ENCODE measurements around the gene HCK.

Gene HCK

GRCh38 chr20:32132911-32133549, 81.0 kb downstream of the HCK start:
- peaks cover 0 to 24% (median 2%) of the 10 kb centered on the region in 10 experiments; a peak in 7 of 20 replicates for H3K4me1 ChIP-seq
- H3K27me3 ChIP-seq: no peaks in the 10 kb centered on the region
- H4K20me1 ChIP-seq: peaks cover 57 to 99% (median 92%) of the 10 kb centered on the region in 11 experiments; a peak in 21 of 22 replicates
- H3K9ac ChIP-seq: no peak overlapping the region
- H3K36me3 ChIP-seq: peaks cover 70 to 99% (median 89%) of the 10 kb centered on the region in 11 experiments
- H3K27ac ChIP-seq: no peak overlapping the region
- no peak overlapping the region for H3K4me2 ChIP-seq
- TF ChIP-seq Cebpa-rat (IDR thresholded peaks at IDR 0.05): no peak
- no peaks in the 10 kb centered on the region for H3K9me3 ChIP-seq (replicated peaks in 1 of 11)
- no peak overlapping the region for H3K4me3 ChIP-seq

GRCh38 chr20:32134026-32134425, 82.0 kb downstream of the HCK start:
- peaks cover 0 to 22% (median 8%) of the 10 kb centered on the region in 10 experiments; a peak in 17 of 20 replicates for H3K4me1 ChIP-seq
- peaks cover 76 to 100% (median 91%) of the 10 kb centered on the region in 11 experiments for H3K36me3 ChIP-seq
- no peak for TF ChIP-seq Cebpa-rat (IDR thresholded peaks at IDR 0.05)

GRCh38 chr20:32135983-32136515, 84.0 kb downstream of the HCK start:
- Histone ChIP-seq H3K9ac (no peak overlapping the region), H4K20me1 (peaks cover 58 to 99% (median 90%) of the 10 kb centered on the region in 11 experiments), H3K27ac (no peak overlapping the region), H3K9me3 (replicated peaks in 1 of 11) (no peaks in the 10 kb centered on the region), H3K27me3 (no peaks in the 10 kb centered on the region), H3K4me1 (peaks cover 0 to 25% (median 16%) of the 10 kb centered on the region in 10 experiments; a peak in 14 of 20 replicates), H3K4me3 (no peak overlapping the region), H3K4me2 (no peak overlapping the region), H3K36me3 (peaks cover 89 to 100% (median 96%) of the 10 kb centered on the region in 11 experiments)
- TF ChIP-seq Cebpa-rat (IDR thresholded peaks at IDR 0.05): no peak

More at GRCh38 chr20:32134026-32134425, 82.0 kb downstream of the HCK start:
- Histone ChIP-seq H4K20me1 (peaks cover 59 to 99% (median 92%) of the 10 kb centered on the region in 11 experiments), H3K9me3 (replicated peaks in 1 of 11) (no peaks in the 10 kb centered on the region), H3K9ac (no peak overlapping the region), H3K4me3 (no peak overlapping the region), H3K27ac (no peak overlapping the region), H3K4me2 (no peak overlapping the region), H3K27me3 (no peaks in the 10 kb centered on the region)

- H3K27me3 ChIP-seq: no peaks in the 10 kb centered on the region
- H3K4me1 ChIP-seq: peaks cover 0 to 25% (median 16%) of the 10 kb centered on the region in 10 experiments; a peak in 14 of 20 replicates
- no peak overlapping the region for H3K4me3 ChIP-seq
- H3K4me2 ChIP-seq: peak overlapping the region in 5 of 11 experiments; percentile 4 to 18 (median 12); a peak in 1 of 22 replicates
- H3K9ac ChIP-seq: no peak overlapping the region
- H3K27ac ChIP-seq: no peak overlapping the region
- H3K36me3 ChIP-seq: peaks cover 93 to 100% (median 98%) of the 10 kb centered on the region in 11 experiments
- no peak for TF ChIP-seq Cebpa-rat (IDR thresholded peaks at IDR 0.05)
- H3K9me3 ChIP-seq (replicated peaks in 1 of 11): no peaks in the 10 kb centered on the region
- peaks cover 31 to 88% (median 69%) of the 10 kb centered on the region in 11 experiments; a peak in 21 of 22 replicates for H4K20me1 ChIP-seq
Measured at GRCh38 chr20:32138921-32139320, 86.9 kb downstream of the HCK start.

- Histone ChIP-seq H3K4me3 (no peak overlapping the region), H3K27ac (no peak overlapping the region), H3K36me3 (peaks cover 99 to 100% (median 99%) of the 10 kb centered on the region in 11 experiments), H3K9ac (no peak overlapping the region), H3K4me1 (peaks cover 0 to 25% (median 16%) of the 10 kb centered on the region in 10 experiments; a peak in 14 of 20 replicates), H3K27me3 (no peaks in the 10 kb centered on the region), H4K20me1 (peaks cover 29 to 88% (median 60%) of the 10 kb centered on the region in 11 experiments; a peak in 20 of 22 replicates), H3K4me2 (no peak overlapping the region), H3K9me3 (replicated peaks in 1 of 11) (no peaks in the 10 kb centered on the region)
- no peak for TF ChIP-seq Cebpa-rat (IDR thresholded peaks at IDR 0.05)
Measured at GRCh38 chr20:32139947-32140346, 87.9 kb downstream of the HCK start.

GRCh38 chr20:32140603-32141002, 88.6 kb downstream of the HCK start:
- Histone ChIP-seq H3K9ac (no peak overlapping the region), H3K4me1 (peaks cover 0 to 25% (median 16%) of the 10 kb centered on the region in 10 experiments; a peak in 14 of 20 replicates), H3K4me3 (no peak overlapping the region), H3K36me3 (peaks cover 99 to 100% (median 100%) of the 10 kb centered on the region in 11 experiments), H3K4me2 (no peak overlapping the region), H3K27ac (no peak overlapping the region), H4K20me1 (peaks cover 23 to 86% (median 54%) of the 10 kb centered on the region in 11 experiments; a peak in 19 of 22 replicates), H3K27me3 (no peaks in the 10 kb centered on the region), H3K9me3 (replicated peaks in 1 of 11) (no peaks in the 10 kb centered on the region)
- TF ChIP-seq Cebpa-rat (IDR thresholded peaks at IDR 0.05): no peak

GRCh38 chr20:32141465-32141980, 89.5 kb downstream of the HCK start:
- Histone ChIP-seq H4K20me1 (peaks cover 14 to 86% (median 45%) of the 10 kb centered on the region in 11 experiments; a peak in 18 of 22 replicates), H3K4me3 (no peak overlapping the region), H3K4me2 (no peak overlapping the region), H3K27me3 (no peaks in the 10 kb centered on the region), H3K36me3 (peaks cover 99 to 100% (median 100%) of the 10 kb centered on the region in 11 experiments), H3K4me1 (peaks cover 0 to 25% (median 16%) of the 10 kb centered on the region in 10 experiments; a peak in 14 of 20 replicates), H3K27ac (no peak overlapping the region), H3K9me3 (replicated peaks in 1 of 11) (no peaks in the 10 kb centered on the region), H3K9ac (no peak overlapping the region)
- no peak for TF ChIP-seq Cebpa-rat (IDR thresholded peaks at IDR 0.05)

GRCh38 chr20:32142088-32142487, 90.0 kb downstream of the HCK start:
- Histone ChIP-seq H3K9me3 (replicated peaks in 1 of 11) (no peaks in the 10 kb centered on the region), H3K36me3 (peaks cover 99 to 100% (median 100%) of the 10 kb centered on the region in 11 experiments), H3K4me3 (no peak overlapping the region), H4K20me1 (peaks cover 14 to 82% (median 39%) of the 10 kb centered on the region in 11 experiments; a peak in 18 of 22 replicates), H3K4me1 (peaks cover 0 to 25% (median 16%) of the 10 kb centered on the region in 10 experiments; a peak in 14 of 20 replicates), H3K4me2 (no peak overlapping the region), H3K27ac (no peak overlapping the region), H3K27me3 (no peaks in the 10 kb centered on the region), H3K9ac (no peak overlapping the region)
- TF ChIP-seq Cebpa-rat (IDR thresholded peaks at IDR 0.05): no peak

- peaks cover 0 to 25% (median 16%) of the 10 kb centered on the region in 10 experiments; a peak in 14 of 20 replicates for H3K4me1 ChIP-seq
- no peak for TF ChIP-seq Cebpa-rat (IDR thresholded peaks at IDR 0.05)
Measured at GRCh38 chr20:32142991-32143390, 90.9 kb downstream of the HCK start.

More at GRCh38 chr20:32142991-32143390, 90.9 kb downstream of the HCK start:
- no peaks in the 10 kb centered on the region for H3K9me3 ChIP-seq (replicated peaks in 1 of 11)
- H3K9ac ChIP-seq: no peak overlapping the region
- no peak overlapping the region for H3K4me2 ChIP-seq
- no peak overlapping the region for H3K4me3 ChIP-seq
- no peaks in the 10 kb centered on the region for H3K27me3 ChIP-seq
- H3K36me3 ChIP-seq: peaks cover 99 to 100% (median 100%) of the 10 kb centered on the region in 11 experiments
- H4K20me1 ChIP-seq: peaks cover 14 to 73% (median 34%) of the 10 kb centered on the region in 11 experiments; a peak in 18 of 22 replicates
- H3K27ac ChIP-seq: no peak overlapping the region
